Body of pancreas (tissue), 4 donors: Measurements from ENCODE around the gene SUN1. TPM values are rescaled to one million over a fixed set of nuclear protein-coding genes. Genes with fewer than 3 reads are reported as not detected.

Experiments used
- ATAC-seq: fragments of 150-250 bp; one replicate; pipeline ENCODE4 v1.9.1; 2016
- DNase-seq, 4 donors: peaks; one replicate each; pipeline ENCODE4 v3.0.0-alpha.2; 2019
- H3K27ac ChIP-seq, 4 donors: fragments of 200-600 bp; sonication (generic); 1 replicate in 3 of 4; 2 replicates in 1 of 4; pipeline versions ENCODE4 v1.5.1 to v1.6.1; 2016 to 2019; ENCODE audit warnings: mild to moderate bottlenecking in 1 of 4, mixed read lengths in 1 of 4, moderate library complexity in 1 of 4
- H3K27me3 ChIP-seq, 2 donors: fragments of 200-600 bp; sonication (generic); one replicate each; pipeline ENCODE4 v1.6.0; 2016; ENCODE audit warnings: mild to moderate bottlenecking in 1 of 2
- H3K36me3 ChIP-seq, 2 donors: fragments of 200-600 bp; sonication (generic); replicated peaks in 1 of 2; 2 replicates each; pipeline ENCODE4 v1.5.1; 2016; ENCODE audit warnings: low read depth in 2 of 2; ENCODE audit not compliant: insufficient read depth in 1 of 2
- H3K4me1 ChIP-seq: fragments of 200-600 bp; sonication (generic); one replicate; pipeline ENCODE4 v1.6.0; 2016
- H3K4me3 ChIP-seq, 2 donors: fragments of 200-600 bp; sonication (generic); 1 replicate in 1 of 2; 2 replicates in 1 of 2; pipeline ENCODE4 v1.5.1; 2016 to 2019
- H3K9me3 ChIP-seq, 3 donors: fragments of 200-600 bp; sonication (generic); 1 replicate in 2 of 3; 2 replicates in 1 of 3; pipeline ENCODE4 v1.5.1; 2016
- POLR2A ChIP-seq, 3 donors: fragments of 450-650 bp; IDR thresholded peaks; one replicate each; pipeline ENCODE4 v1.6.1; 2016; ENCODE audit warnings: antibody characterized with exemption in 3 of 3, mild to moderate bottlenecking in 2 of 3
- WGBS, 2 donors: methylation state at CpG; one replicate each; pipeline ENCODE4 v1.1.5; 2017; 5-methylcytosine and 5-hydroxymethylcytosine counted together
- intact Hi-C: fragments of 100-400 bp; cut with DNase I; formaldehyde crosslinking; loops from one replicate; pipeline ENCODE4 v1.15.1; 2023
- total RNA-seq, 2 donors: library from RNA; depleted of rRNA; stranded (reverse); fragments of >200 nt; gene quantifications; one replicate each; pipeline ENCODE4 v1.1.0, GENCODE V29; 2016
- TF ChIP-seq, protein P1 (sequence below), 7 experiments: fragments of 450-650 bp in 4 of 7; fragments of 200-600 bp in 3 of 7; sonication (generic) in 3 of 7; IDR thresholded peaks; one replicate each; pipeline ENCODE4 v1.5.1; 2016 to 2019; ENCODE audit warnings: antibody characterized with exemption in 7 of 7

SUN1 gene
- total RNA-seq, 2 donors from 2014 or later = 75.8 to 122 TPM

DNA sequence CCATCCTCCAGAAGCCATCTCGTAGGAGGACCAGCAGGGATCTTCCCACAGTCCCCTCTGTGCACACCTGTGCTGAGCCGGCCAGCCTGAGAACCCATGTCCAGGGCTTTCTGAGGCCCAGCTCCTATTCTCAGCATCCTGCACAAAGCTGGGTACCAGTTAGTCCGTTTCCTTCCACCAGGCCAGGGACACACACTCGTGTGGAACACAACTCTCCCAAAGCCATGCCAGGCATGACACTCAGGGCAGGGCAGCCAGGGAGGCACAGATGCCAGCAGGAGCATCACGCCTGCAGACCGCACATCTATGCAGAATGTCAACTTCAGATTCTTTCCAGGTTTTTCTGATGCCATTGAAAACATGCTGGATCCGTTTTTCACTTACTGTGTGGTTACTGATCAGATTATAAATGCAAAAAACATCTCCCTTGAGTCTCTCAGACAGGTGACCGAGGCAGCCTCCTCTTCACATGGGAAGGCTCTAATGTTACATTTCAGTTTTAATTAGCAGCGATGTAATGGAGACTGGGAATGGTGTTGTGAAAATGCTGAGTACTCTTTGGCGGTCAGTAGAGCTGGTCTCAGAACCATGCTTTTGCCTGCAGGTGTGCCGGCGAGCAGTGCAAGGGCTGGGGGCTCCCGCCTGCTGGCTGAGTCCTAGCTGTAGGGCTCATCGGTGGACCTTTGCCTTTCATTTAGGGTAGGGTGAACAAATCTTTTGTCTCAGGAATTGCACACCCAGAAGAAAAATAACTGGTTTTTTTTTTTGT, 3.3 kb upstream of the SUN1 start:
- Histone ChIP-seq H3K4me3 (no peak overlapping the region), H3K9me3 (no peaks in the 10 kb centered on the region), H3K36me3 (no peaks in the 10 kb centered on the region), H3K27me3 (no peaks in the 10 kb centered on the region), H3K27ac (no peak overlapping the region), H3K4me1 (peaks cover 37% of the 10 kb centered on the region)
- intact Hi-C loops = no loop called here
- WGBS, 2 donors = 89 to 90% methylated on average over 14 of the region's 14 CpGs
- TF ChIP-seq POLR2A (IDR thresholded peaks at IDR 0.05) = no peak
- TF ChIP-seq, protein P1, sequence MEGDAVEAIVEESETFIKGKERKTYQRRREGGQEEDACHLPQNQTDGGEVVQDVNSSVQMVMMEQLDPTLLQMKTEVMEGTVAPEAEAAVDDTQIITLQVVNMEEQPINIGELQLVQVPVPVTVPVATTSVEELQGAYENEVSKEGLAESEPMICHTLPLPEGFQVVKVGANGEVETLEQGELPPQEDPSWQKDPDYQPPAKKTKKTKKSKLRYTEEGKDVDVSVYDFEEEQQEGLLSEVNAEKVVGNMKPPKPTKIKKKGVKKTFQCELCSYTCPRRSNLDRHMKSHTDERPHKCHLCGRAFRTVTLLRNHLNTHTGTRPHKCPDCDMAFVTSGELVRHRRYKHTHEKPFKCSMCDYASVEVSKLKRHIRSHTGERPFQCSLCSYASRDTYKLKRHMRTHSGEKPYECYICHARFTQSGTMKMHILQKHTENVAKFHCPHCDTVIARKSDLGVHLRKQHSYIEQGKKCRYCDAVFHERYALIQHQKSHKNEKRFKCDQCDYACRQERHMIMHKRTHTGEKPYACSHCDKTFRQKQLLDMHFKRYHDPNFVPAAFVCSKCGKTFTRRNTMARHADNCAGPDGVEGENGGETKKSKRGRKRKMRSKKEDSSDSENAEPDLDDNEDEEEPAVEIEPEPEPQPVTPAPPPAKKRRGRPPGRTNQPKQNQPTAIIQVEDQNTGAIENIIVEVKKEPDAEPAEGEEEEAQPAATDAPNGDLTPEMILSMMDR (IDR thresholded peaks at IDR 0.05) = no peak
- ATAC-seq = no peak
- no peak for DNase-seq

DNA sequence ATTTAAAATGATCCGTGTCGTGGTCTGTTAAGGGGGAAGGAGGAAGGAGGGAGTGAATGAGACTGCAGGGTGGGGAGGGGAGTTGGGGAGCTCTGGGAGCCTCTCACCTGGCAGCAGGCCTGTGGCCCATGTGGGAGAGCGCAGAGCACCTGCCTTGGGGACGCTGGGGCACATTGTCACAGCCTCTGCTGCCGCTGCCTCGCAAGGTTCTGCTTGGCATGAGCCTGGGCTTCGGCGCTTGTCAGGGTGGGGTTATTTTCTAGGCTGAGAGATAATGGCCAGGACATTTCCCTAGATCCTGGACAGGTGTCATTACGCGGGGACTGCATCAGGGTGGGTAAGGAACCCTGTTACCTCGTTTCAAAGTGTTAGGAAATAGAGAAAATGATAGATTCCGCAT, 2.2 kb upstream of the SUN1 start:
- Histone ChIP-seq H3K36me3 (no peaks in the 10 kb centered on the region), H3K4me3 (no peak overlapping the region), H3K9me3 (no peaks in the 10 kb centered on the region), H3K27ac (peak overlapping the region; percentile 77 to 92 (median 83)), H3K4me1 (peaks cover 32% of the 10 kb centered on the region), H3K27me3 (no peaks in the 10 kb centered on the region)
- DNase-seq (no peak), ATAC-seq (no peak)
- TF ChIP-seq, protein P1 (IDR thresholded peaks at IDR 0.05) = no peak
- no peak for TF ChIP-seq POLR2A (IDR thresholded peaks at IDR 0.05)
- intact Hi-C loops = no loop called here
- WGBS, 2 donors = 72 to 80% methylated on average over 12 of the region's 12 CpGs

DNA sequence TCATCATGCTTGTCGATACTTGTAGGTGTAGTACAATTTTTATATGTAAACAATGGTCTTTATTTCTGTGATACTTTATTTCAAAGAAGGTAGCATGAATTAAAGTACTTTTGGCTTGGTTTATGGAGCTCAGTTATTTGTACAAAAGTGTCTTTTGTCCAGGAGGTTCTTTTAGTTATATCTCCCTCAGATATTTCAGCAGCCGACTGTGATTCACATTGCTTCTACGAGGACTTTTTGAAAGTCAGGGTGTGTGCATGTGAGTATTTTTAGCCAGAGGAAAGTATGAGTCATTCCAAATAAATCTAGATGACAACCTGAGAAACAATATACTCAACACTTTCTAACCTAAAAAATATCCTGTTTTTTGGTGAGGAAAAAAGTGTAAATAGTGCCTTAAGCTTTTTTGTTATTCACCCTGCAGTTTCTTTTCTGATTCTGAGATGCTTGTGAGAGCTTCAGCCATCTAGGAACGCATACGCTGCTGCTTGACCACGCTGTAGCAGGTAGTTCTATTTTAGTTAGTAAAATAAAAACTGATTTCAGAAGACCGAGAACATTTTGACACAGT, 595 bp upstream of the SUN1 start:
- peaks cover 38% of the 10 kb centered on the region for H3K4me1 ChIP-seq
- intact Hi-C loops = no loop called here
- 9 to 11% methylated on average over 7 of the region's 7 CpGs for WGBS, 2 donors

DNA sequence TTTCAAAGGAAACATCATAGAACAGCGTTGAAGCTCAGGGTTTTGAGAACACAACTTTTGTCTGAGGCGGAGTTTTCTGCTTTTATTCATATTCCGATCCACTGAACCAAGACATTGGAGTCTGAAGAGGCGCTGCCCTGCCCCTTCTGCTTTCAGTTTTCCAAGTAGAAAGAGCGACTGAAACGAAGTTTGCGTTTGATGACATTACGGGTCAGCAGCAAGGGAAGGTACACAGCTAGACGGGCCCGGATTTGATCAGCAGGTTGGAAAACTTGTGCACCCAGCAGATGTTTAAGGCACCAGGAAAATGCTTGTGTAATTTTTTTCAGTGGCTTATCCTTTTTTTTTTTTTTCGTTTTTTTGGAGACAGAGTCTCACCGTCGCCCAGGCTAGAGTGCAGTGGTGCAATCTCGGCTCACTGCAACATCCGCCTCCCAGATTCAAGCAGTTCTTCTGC, 720 bp downstream of the SUN1 start:
- 88 to 95% methylated on average over 15 of the region's 15 CpGs for WGBS, 2 donors
- no peaks in the 10 kb centered on the region for H3K36me3 ChIP-seq
- TF ChIP-seq POLR2A (IDR thresholded peaks at IDR 0.05) = no peak
- TF ChIP-seq, protein P1 (IDR thresholded peaks at IDR 0.05) = no peak
- ATAC-seq (no peak), DNase-seq (no peak)
- no peaks in the 10 kb centered on the region for H3K27me3 ChIP-seq
- H3K27ac ChIP-seq = peak overlapping the region; percentile 77 to 92 (median 83)
- no peaks in the 10 kb centered on the region for H3K9me3 ChIP-seq
- no peak overlapping the region for H3K4me3 ChIP-seq
- peaks cover 38% of the 10 kb centered on the region for H3K4me1 ChIP-seq
- intact Hi-C loops = no loop called here

More for the DNA sequence above, 595 bp upstream of the SUN1 start:
- Histone ChIP-seq H3K4me3 (no peak overlapping the region), H3K9me3 (no peaks in the 10 kb centered on the region), H3K27me3 (no peaks in the 10 kb centered on the region), H3K36me3 (no peaks in the 10 kb centered on the region), H3K27ac (peak overlapping the region; percentile 77 to 92 (median 83))
- DNase-seq (peak in 2 of 4 donors; percentile 55 to 57), ATAC-seq (peak; percentile 89)
- peak in 2 of 3 donors; percentile 35 to 55 for TF ChIP-seq POLR2A (IDR thresholded peaks at IDR 0.05)
- TF ChIP-seq, protein P1 (IDR thresholded peaks at IDR 0.05) = no peak
